Measurements from ENCODE around the gene ATL1.

DNA sequence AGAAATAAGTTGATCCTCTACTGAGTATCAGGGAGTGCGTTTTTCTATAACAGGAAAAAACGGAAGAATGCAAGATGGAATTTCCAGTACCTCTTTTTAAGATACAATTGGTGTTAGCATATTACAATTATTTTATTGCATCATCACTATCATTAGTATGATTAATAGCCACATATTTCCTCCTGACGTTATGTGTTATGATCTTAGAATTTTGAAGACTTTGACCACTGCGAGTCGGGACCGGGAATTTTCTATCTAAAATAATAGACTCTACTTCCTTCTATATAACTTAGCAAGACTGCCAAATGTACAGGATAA is 108.8 kb downstream of the ATL1 start:
- TF ChIP-seq CTCF (IDR thresholded peaks at IDR 0.05; ENCODE audit: borderline replicate concordance, extremely low read depth, low read length, poor library complexity, severe bottlenecking), result no peak
- TF ChIP-seq EZH2 (IDR thresholded peaks at IDR 0.05; ENCODE audit: borderline replicate concordance, low read depth, low read length, severe bottlenecking), result no peak
